Right lobe of liver (tissue), 4 donors: ENCODE results near the gene UGT1A1.

Source experiments
- CTCF ChIP-seq, 4 donors: fragments of 200-600 bp in 3 of 4; fragments of 450-650 bp in 1 of 4; IDR thresholded peaks; one replicate each; pipeline versions ENCODE4 v1.5.1 to v1.8.0; 2016 to 2022; ENCODE audit warnings: antibody characterized with exemption in 4 of 4, mild to moderate bottlenecking in 2 of 4
- POLR2A ChIP-seq: fragments of 450-650 bp; IDR thresholded peaks from one replicate; pipeline ENCODE4 v1.6.1; 2017; ENCODE audit warnings: antibody characterized with exemption, mild to moderate bottlenecking
- donor health status: DM: no; HTN: no; CAD: no.
- donor health status: DM: no; HTN: no; CAD: no.
- donor health status: DM: no; HTN: yes; CAD: no.

- no peak for TF ChIP-seq CTCF (IDR thresholded peaks at IDR 0.05)
- no peak for TF ChIP-seq POLR2A
Observed at GRCh38 chr2:233775414-233775813, 15.3 kb downstream of the UGT1A1 start.
